ENCODE measurements around the gene RABGAP1L. TPM values are rescaled to one million over a fixed set of nuclear protein-coding genes. Genes with fewer than 3 reads are reported as not detected.
A peak's percentile ranks its signal among the peaks of the same experiment; 100 is the strongest.

RABGAP1L gene
- total RNA-seq, 4 donors from 2014 or later, result 170 to 282 (median 182) TPM

DNA sequence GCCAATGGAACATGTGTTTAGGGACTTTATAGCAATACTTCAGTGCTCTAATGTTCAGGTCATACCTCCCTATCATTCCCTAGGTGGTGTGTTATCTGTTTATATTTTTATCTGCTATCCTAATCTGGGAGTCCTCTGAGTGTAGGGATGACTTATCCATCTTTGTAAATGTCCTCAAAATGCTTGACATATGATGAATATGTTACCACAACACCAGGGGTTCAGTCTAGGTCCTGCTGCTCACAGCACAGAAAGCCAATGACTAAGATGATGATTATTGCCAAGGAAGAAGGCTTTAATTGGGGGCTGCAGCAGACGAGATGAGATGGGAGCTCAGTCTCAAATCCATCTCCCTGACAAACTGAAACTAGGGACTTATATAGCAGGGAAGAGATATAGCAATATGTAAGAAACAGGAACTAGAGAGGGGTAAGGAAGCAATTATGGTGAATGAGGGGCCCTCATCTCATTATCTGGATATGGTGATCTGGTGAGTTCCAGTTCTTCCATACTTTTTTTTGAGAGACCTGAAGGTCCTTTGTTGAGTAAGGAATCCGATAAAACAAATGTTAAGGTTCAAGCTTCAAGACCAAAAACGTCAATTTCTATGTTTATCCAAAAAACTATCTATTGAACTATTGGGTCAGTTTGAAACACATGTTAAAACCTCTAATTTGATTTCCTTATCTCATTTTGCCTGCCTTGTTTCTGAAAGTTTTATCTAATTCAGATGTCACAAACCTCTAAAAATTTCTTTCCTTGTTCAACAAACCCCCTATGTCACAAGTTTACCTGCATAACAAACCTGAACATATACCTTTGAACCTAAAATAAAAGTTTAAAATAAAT lies 583.7 kb downstream of the RABGAP1L start:
- no peaks in the 10 kb centered on the region for H3K9me3 ChIP-seq
- H3K27me3 ChIP-seq, result no peaks in the 10 kb centered on the region
- no peak for TF ChIP-seq POLR2A (IDR thresholded peaks at IDR 0.05)
- TF ChIP-seq, protein P1, sequence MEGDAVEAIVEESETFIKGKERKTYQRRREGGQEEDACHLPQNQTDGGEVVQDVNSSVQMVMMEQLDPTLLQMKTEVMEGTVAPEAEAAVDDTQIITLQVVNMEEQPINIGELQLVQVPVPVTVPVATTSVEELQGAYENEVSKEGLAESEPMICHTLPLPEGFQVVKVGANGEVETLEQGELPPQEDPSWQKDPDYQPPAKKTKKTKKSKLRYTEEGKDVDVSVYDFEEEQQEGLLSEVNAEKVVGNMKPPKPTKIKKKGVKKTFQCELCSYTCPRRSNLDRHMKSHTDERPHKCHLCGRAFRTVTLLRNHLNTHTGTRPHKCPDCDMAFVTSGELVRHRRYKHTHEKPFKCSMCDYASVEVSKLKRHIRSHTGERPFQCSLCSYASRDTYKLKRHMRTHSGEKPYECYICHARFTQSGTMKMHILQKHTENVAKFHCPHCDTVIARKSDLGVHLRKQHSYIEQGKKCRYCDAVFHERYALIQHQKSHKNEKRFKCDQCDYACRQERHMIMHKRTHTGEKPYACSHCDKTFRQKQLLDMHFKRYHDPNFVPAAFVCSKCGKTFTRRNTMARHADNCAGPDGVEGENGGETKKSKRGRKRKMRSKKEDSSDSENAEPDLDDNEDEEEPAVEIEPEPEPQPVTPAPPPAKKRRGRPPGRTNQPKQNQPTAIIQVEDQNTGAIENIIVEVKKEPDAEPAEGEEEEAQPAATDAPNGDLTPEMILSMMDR (IDR thresholded peaks at IDR 0.05), result no peak
- no peaks in the 10 kb centered on the region for H3K4me1 ChIP-seq
- no peaks in the 10 kb centered on the region for H3K36me3 ChIP-seq
- H3K27ac ChIP-seq, result no peak overlapping the region
- DNase-seq, result no peak
- no peak overlapping the region for H3K4me3 ChIP-seq

DNA sequence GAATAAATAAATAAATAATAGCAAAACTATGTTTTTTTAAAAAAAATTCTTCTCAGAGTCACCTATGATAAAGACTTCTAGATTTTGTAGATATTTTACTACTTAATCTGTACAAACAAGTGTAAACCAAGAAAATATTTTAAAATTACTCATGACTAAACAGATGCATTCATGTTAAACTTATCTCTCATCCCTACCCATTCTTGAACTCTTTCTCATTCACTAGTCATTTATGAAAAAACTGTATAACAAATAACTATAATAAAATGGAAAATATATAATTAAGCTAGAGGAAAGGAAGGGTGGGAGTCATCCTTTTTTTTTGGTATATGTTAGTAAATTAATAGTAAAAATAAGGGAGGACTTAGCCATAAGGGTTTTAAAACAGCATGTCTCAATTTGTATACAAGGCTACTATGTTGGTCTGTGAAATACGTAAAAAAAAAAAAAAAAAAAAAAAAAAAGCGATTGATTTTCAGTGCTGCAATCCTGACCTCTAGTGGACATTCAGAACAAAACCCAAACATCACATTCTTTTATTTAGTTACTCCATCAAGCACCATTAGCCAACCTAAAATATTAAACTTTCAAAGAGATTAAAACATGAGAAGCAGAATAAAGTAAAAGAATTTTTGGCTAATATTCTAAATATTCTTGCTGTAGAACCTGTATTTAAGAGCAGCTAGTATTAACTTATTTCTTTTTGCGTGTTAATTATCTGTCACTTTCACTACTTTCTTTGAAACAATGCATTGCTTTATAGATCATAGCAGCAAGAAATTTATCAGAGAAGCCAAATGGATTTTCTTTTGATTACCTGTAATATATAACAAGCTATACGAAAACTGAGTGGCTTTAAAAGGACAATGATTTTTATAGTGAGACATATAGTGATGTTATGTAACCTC lies 584.6 kb downstream of the RABGAP1L start:
- no peaks in the 10 kb centered on the region for H3K9me3 ChIP-seq
- no peak overlapping the region for H3K4me3 ChIP-seq
- no peaks in the 10 kb centered on the region for H3K4me1 ChIP-seq
- H3K27me3 ChIP-seq, result no peaks in the 10 kb centered on the region
- no peaks in the 10 kb centered on the region for H3K36me3 ChIP-seq
- DNase-seq, result no peak
- H3K27ac ChIP-seq, result no peak overlapping the region
- TF ChIP-seq POLR2A (IDR thresholded peaks at IDR 0.05), result no peak
- TF ChIP-seq, protein P1 (IDR thresholded peaks at IDR 0.05), result peak; percentile 40 to 60 (median 59)

DNA sequence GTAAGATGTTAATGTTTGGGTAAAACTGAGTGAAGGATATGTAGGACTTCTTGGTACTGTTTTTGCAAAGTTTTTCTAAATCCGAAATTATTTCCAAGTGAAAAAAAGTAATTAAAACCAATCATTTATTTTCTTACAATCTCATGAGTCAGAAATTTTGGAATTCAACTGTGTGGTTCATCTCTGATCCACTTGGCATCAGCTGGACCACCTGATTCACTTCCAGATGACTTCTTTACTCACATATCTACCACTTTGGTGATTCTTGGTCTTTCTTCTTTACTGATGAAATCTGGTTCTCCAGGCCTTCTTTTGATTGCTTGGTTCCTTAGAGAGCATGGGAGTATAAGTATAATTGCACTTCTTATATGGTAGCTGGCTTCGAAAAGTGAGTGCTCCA lies 585.6 kb downstream of the RABGAP1L start:
- Histone ChIP-seq H3K4me3 (no peak overlapping the region), H3K4me1 (no peaks in the 10 kb centered on the region), H3K9me3 (no peaks in the 10 kb centered on the region), H3K36me3 (no peaks in the 10 kb centered on the region), H3K27me3 (no peaks in the 10 kb centered on the region), H3K27ac (no peak overlapping the region)
- TF ChIP-seq, protein P1 (IDR thresholded peaks at IDR 0.05), result no peak
- no peak for TF ChIP-seq POLR2A (IDR thresholded peaks at IDR 0.05)
- DNase-seq, result no peak

DNA sequence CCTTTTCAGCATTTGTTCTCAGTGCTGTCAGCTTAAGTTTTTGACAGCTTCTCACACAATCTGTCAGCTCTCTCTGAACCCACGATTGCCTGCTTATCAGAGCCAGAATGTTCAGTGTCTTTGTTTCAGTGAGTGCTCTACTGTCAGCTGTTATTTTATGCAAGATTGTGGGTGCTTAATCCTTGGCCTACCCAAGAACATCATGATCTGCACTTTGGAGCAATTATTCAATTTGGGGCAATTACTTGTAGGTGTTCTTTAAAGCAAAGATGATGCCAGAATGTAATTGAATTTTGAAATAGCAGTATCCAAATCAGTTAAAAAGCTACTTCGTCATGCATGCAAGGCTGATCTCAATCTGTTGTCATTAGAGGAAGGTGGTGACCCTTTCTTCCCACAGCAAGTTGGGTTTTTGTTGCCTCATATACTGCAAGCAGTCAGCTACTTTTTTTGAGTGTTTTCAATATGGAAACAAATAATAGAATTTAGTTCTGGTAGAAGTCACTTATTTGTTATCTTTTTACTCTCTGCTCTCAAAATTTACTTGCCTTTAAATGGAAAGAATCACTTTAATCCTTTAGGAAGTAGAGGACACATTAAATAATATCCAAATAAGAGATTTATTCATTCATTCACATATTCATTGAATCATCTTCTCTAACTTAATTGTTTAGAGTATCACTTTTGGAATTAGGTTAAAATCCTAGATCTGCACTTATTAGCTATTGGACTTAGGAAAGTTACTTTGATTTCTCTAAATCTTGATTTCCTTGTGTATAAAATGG lies 586.9 kb downstream of the RABGAP1L start:
- Histone ChIP-seq H3K27me3 (no peaks in the 10 kb centered on the region), H3K4me3 (no peak overlapping the region), H3K4me1 (no peaks in the 10 kb centered on the region), H3K9me3 (no peaks in the 10 kb centered on the region), H3K27ac (no peak overlapping the region), H3K36me3 (no peaks in the 10 kb centered on the region)
- no peak for DNase-seq
- TF ChIP-seq, protein P1 (IDR thresholded peaks at IDR 0.05), result no peak
- TF ChIP-seq POLR2A (IDR thresholded peaks at IDR 0.05), result no peak

DNA sequence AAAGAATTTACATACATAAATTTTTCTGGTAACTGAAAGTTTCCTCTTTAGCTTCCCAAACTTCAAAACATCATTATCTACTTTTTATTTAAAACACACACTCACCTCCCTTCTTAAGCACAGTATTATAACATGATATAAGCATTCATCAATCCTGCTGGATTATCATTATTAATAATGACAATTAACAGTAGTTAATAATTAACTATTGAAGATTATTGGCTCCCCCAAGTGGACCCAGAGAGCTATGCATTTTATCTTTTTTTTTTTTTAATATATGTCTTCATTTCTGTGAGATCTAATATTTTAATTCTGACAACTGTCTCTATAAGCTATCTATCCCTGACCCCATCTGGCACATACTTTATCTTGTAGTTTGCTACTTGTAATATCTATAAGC lies 588.3 kb downstream of the RABGAP1L start:
- no peak for DNase-seq
- Histone ChIP-seq H3K27me3 (no peaks in the 10 kb centered on the region), H3K27ac (no peak overlapping the region), H3K4me1 (no peaks in the 10 kb centered on the region), H3K9me3 (no peaks in the 10 kb centered on the region), H3K36me3 (no peaks in the 10 kb centered on the region), H3K4me3 (no peak overlapping the region)
- TF ChIP-seq POLR2A (IDR thresholded peaks at IDR 0.05), result no peak
- TF ChIP-seq, protein P1 (IDR thresholded peaks at IDR 0.05), result no peak

Data from Peyer's patch (tissue), 4 donors.